HCT116 (cell line): ENCODE data around the gene EIF3J.

Experiments
- ATF3 ChIP-seq: IDR thresholded peaks from 2 replicates; pipeline ENCODE4 v1.6.1; 2012
- CEBPB ChIP-seq: IDR thresholded peaks from 2 replicates; pipeline ENCODE4 v1.6.1; 2012; ENCODE audit warnings: low read depth
- ELF1 ChIP-seq: IDR thresholded peaks from 2 replicates; pipeline ENCODE4 v1.6.1; 2012; ENCODE audit warnings: low read depth, borderline replicate concordance
- EZH2 ChIP-seq: fragments of 200-600 bp; sonication (generic); IDR thresholded peaks from 2 replicates; pipeline ENCODE4 v1.6.1; 2017; ENCODE audit warnings: antibody characterized with exemption, mixed run types
- EZH2phosphoT487 ChIP-seq: fragments of 200-600 bp; IDR thresholded peaks from 2 replicates; pipeline ENCODE4 v1.6.1; 2018; ENCODE audit warnings: antibody characterized with exemption, borderline replicate concordance
- POLR2A ChIP-seq: IDR thresholded peaks from 2 replicates; pipeline ENCODE4 v1.7.0; 2011; ENCODE audit warnings: borderline replicate concordance; ENCODE audit not compliant: insufficient read depth, insufficient read length; ENCODE audit errors: extremely low read depth
- POLR2AphosphoS5 ChIP-seq: IDR thresholded peaks from 2 replicates; pipeline ENCODE4 v1.6.1; 2011; ENCODE audit warnings: mild to moderate bottlenecking, low read depth, low read length, moderate library complexity
- REST ChIP-seq: IDR thresholded peaks from 2 replicates; pipeline ENCODE4 v1.6.1; 2012; ENCODE audit warnings: low read depth
- SIN3A ChIP-seq: IDR thresholded peaks from 2 replicates; pipeline ENCODE4 v1.6.1; 2012; ENCODE audit warnings: low read depth
- SP1 ChIP-seq: IDR thresholded peaks from 2 replicates; pipeline ENCODE4 v1.6.1; 2012; ENCODE audit warnings: low read depth
- ZFX ChIP-seq: fragments of 450-650 bp; IDR thresholded peaks from 2 replicates; pipeline ENCODE4 v1.6.1; 2017
- TF ChIP-seq, protein P1 (sequence below), 3 experiments: fragments of 200-600 bp in 1 of 3; sonication (generic) in 1 of 3; IDR thresholded peaks in 2 of 3; conservative IDR thresholded peaks in 1 of 3; 2 replicates each; pipeline ENCODE4 v1.5.1; 2012 to 2017; ENCODE audit warnings: low read depth in 2 of 3, low read length in 2 of 3, antibody characterized with exemption in 1 of 3, borderline replicate concordance in 1 of 3, control low read depth in 1 of 3, mild to moderate bottlenecking in 1 of 3, mixed read lengths in 1 of 3, mixed run types in 1 of 3, moderate library complexity in 1 of 3; ENCODE audit not compliant: insufficient read depth in 1 of 3

GRCh38 chr15:44490622-44491021, 46.3 kb upstream of the EIF3J start:
- TF ChIP-seq, protein P1, sequence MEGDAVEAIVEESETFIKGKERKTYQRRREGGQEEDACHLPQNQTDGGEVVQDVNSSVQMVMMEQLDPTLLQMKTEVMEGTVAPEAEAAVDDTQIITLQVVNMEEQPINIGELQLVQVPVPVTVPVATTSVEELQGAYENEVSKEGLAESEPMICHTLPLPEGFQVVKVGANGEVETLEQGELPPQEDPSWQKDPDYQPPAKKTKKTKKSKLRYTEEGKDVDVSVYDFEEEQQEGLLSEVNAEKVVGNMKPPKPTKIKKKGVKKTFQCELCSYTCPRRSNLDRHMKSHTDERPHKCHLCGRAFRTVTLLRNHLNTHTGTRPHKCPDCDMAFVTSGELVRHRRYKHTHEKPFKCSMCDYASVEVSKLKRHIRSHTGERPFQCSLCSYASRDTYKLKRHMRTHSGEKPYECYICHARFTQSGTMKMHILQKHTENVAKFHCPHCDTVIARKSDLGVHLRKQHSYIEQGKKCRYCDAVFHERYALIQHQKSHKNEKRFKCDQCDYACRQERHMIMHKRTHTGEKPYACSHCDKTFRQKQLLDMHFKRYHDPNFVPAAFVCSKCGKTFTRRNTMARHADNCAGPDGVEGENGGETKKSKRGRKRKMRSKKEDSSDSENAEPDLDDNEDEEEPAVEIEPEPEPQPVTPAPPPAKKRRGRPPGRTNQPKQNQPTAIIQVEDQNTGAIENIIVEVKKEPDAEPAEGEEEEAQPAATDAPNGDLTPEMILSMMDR (IDR thresholded peaks at IDR 0.05 in 2 of 3, conservative IDR thresholded peaks at IDR 0.05 in 1 of 3; ENCODE audit: borderline replicate concordance in 1 of 3, insufficient read depth in 1 of 3, low read depth in 2 of 3, low read length in 2 of 3), result no peak
- TF ChIP-seq SIN3A (no peak), CEBPB (no peak), SP1 (no peak), POLR2AphosphoS5 (no peak), ATF3 (no peak), ELF1 (no peak), EZH2 (no peak), REST (no peak), POLR2A (no peak), ZFX (no peak), EZH2phosphoT487 (no peak)
